Upper lobe of left lung (tissue), 6 donors: ENCODE results near the gene NRXN3. TPM values are rescaled to one million over a fixed set of nuclear protein-coding genes. Genes with fewer than 3 reads are reported as not detected.

ENCODE experiments used
- ATAC-seq, 2 donors: fragments of 200-7000 bp; cut with Tn5 transposase; one replicate each; pipeline ENCODE4 v1.9.1; 2022; ENCODE audit warnings: mild to moderate bottlenecking in 2 of 2, moderate library complexity in 2 of 2; ENCODE audit not compliant: low FRiP score in 2 of 2
- DNase-seq, 2 donors: peaks; one replicate each; pipeline ENCODE4 v3.0.0-alpha.2; 2019 to 2020
- H3K27ac ChIP-seq, 4 donors: fragments of 200-600 bp; sonication (generic); one replicate each; pipeline ENCODE4 v1.5.1; 2016 to 2019
- H3K27me3 ChIP-seq, 4 donors: fragments of 200-600 bp; sonication (generic); one replicate each; pipeline ENCODE4 v1.5.1; 2017 to 2019
- H3K36me3 ChIP-seq, 4 donors: fragments of 200-600 bp; sonication (generic); one replicate each; pipeline ENCODE4 v1.5.1; 2016 to 2019
- H3K4me1 ChIP-seq, 4 donors: fragments of 200-600 bp; sonication (generic); one replicate each; pipeline ENCODE4 v1.5.1; 2018 to 2019
- H3K4me3 ChIP-seq, 4 donors: fragments of 200-600 bp; sonication (generic); one replicate each; pipeline ENCODE4 v1.5.1; 2017 to 2019; ENCODE audit warnings: mild to moderate bottlenecking in 2 of 4, moderate library complexity in 1 of 4
- H3K9me3 ChIP-seq, 4 donors: fragments of 200-600 bp; sonication (generic); one replicate each; pipeline ENCODE4 v1.5.1; 2018 to 2019
- EP300 ChIP-seq, 4 donors: sonication (generic); formaldehyde crosslinking; IDR thresholded peaks; one replicate each; pipeline ENCODE4 v1.5.1; 2017; ENCODE audit warnings: antibody characterized with exemption in 4 of 4, control low read depth in 2 of 4
- POLR2A ChIP-seq, 4 donors: fragments of 450-650 bp; IDR thresholded peaks; one replicate each; pipeline ENCODE4 v1.5.1; 2016 to 2017; ENCODE audit warnings: antibody characterized with exemption in 4 of 4, mild to moderate bottlenecking in 2 of 4
- POLR2AphosphoS5 ChIP-seq, 2 donors: sonication (generic); formaldehyde crosslinking; IDR thresholded peaks; one replicate each; pipeline ENCODE4 v1.5.1; 2017; ENCODE audit warnings: antibody characterized with exemption in 2 of 2
- WGBS, 2 donors: methylation state at CpG; one replicate each; pipeline ENCODE4 v1.1.5; 2017 to 2018; 5-methylcytosine and 5-hydroxymethylcytosine counted together
- total RNA-seq, 6 donors: library from RNA; depleted of rRNA in 4 of 6; stranded (reverse); fragments of >200 nt in 4 of 6; gene quantifications; one replicate each; pipeline versions ENCODE4 v1.1.0 to v1.2.1, GENCODE V29; 2016 to 2021
- TF ChIP-seq, protein P1 (sequence below), 6 experiments: fragments of 450-650 bp in 4 of 6; fragments of 200-600 bp in 2 of 6; sonication (generic) in 2 of 6; IDR thresholded peaks; one replicate each; pipeline ENCODE4 v1.5.1; 2016 to 2019; ENCODE audit warnings: antibody characterized with exemption in 6 of 6
- donor health status: DM: no; HTN: no; CAD: no; lungs with moderate emphysema.
- donor health status: DM: no; HTN: yes; CAD: no; lungs with severe emphysema.

The NRXN3 gene
- total RNA-seq, 6 donors from 2014 or later = 4.4 to 14.9 (median 7.2) TPM

DNA sequence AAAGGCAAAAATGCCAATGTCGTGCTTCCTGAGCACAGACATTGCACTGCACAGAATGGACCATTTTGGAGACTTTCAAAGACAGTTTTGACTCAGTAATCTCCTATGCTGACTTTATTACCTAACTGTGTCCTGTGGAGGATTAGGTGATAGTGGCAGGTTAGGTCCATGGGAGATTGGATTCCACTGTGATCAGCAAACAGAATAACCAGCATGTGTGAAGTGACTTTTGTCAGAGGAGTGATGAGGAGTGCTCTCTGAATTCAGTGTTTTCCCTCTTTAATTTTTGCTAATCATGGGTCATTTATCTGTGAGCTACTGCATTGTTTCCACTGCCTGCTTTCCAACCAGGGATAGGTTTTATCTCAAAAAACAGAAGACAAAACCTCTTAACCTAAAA, 1378.7 kb downstream of the NRXN3 start:
- Histone ChIP-seq H3K4me1 (no peaks in the 10 kb centered on the region), H3K4me3 (no peak overlapping the region), H3K27ac (no peak overlapping the region), H3K36me3 (no peaks in the 10 kb centered on the region), H3K27me3 (no peaks in the 10 kb centered on the region), H3K9me3 (no peaks in the 10 kb centered on the region)
- ATAC-seq = no peak
- WGBS, 2 donors = 55 to 94% methylated on average over 1 of the region's 1 CpG
- TF ChIP-seq EP300 (IDR thresholded peaks at IDR 0.05) = no peak
- no peak for TF ChIP-seq POLR2A (IDR thresholded peaks at IDR 0.05)
- TF ChIP-seq, protein P1, sequence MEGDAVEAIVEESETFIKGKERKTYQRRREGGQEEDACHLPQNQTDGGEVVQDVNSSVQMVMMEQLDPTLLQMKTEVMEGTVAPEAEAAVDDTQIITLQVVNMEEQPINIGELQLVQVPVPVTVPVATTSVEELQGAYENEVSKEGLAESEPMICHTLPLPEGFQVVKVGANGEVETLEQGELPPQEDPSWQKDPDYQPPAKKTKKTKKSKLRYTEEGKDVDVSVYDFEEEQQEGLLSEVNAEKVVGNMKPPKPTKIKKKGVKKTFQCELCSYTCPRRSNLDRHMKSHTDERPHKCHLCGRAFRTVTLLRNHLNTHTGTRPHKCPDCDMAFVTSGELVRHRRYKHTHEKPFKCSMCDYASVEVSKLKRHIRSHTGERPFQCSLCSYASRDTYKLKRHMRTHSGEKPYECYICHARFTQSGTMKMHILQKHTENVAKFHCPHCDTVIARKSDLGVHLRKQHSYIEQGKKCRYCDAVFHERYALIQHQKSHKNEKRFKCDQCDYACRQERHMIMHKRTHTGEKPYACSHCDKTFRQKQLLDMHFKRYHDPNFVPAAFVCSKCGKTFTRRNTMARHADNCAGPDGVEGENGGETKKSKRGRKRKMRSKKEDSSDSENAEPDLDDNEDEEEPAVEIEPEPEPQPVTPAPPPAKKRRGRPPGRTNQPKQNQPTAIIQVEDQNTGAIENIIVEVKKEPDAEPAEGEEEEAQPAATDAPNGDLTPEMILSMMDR (IDR thresholded peaks at IDR 0.05) = no peak
- TF ChIP-seq POLR2AphosphoS5 (IDR thresholded peaks at IDR 0.05) = no peak
- no peak for DNase-seq

DNA sequence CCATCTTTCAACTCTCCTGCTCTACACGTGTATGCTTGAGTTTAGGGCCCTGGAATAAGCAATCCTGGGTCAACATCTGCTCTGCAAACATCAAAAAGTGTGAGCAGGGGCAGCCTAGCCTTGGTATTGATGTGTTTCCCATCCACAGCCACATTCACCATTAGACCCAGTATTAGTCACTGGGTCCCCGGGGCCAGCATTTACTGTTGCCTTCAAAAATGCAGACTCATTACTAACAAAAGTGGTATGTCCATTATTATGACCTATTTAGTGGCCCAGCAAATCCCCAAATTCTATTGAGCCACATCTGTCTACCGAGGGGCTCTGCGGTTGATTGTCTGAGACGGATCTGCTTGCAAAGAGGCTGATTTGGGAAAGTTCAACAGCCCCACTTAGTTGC, 1379.3 kb downstream of the NRXN3 start:
- H3K4me3 ChIP-seq = no peak overlapping the region
- TF ChIP-seq POLR2AphosphoS5 (IDR thresholded peaks at IDR 0.05) (no peak), EP300 (IDR thresholded peaks at IDR 0.05) (no peak), POLR2A (IDR thresholded peaks at IDR 0.05) (no peak)
- TF ChIP-seq, protein P1 (IDR thresholded peaks at IDR 0.05) = no peak
- no peak for DNase-seq
- no peaks in the 10 kb centered on the region for H3K36me3 ChIP-seq
- no peaks in the 10 kb centered on the region for H3K9me3 ChIP-seq
- no peak overlapping the region for H3K27ac ChIP-seq
- H3K4me1 ChIP-seq = no peaks in the 10 kb centered on the region
- H3K27me3 ChIP-seq = no peaks in the 10 kb centered on the region
- WGBS, 2 donors = 78 to 90% methylated on average over 5 of the region's 5 CpGs
- ATAC-seq = peak in 1 of 2 donors; percentile 53

DNA sequence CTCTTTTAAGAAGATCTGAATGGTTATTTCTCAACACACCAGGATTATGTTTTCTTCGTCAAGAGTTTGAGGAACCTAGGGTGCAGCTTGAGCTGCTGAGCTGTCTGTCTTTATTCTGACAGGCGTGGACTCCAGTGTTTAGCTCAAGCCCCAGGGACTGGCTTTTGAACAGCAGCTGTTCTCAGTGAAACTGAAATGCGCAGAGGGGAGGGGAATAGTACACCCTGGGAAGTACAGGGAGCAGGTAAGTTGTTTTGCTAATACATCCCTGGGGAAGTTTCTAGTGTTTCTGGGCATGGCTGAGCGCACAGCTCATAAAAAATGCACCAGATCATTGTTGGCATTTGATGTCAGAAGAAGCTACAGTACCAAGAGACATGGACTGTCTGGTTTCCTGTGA, 1381.3 kb downstream of the NRXN3 start:
- H3K4me3 ChIP-seq = no peak overlapping the region
- no peaks in the 10 kb centered on the region for H3K27me3 ChIP-seq
- no peaks in the 10 kb centered on the region for H3K36me3 ChIP-seq
- DNase-seq = no peak
- no peak overlapping the region for H3K27ac ChIP-seq
- no peak for ATAC-seq
- H3K9me3 ChIP-seq = no peaks in the 10 kb centered on the region
- no peaks in the 10 kb centered on the region for H3K4me1 ChIP-seq
- 73 to 84% methylated on average over 4 of the region's 4 CpGs for WGBS, 2 donors
- TF ChIP-seq EP300 (IDR thresholded peaks at IDR 0.05) = no peak
- TF ChIP-seq, protein P1 (IDR thresholded peaks at IDR 0.05) = no peak
- TF ChIP-seq POLR2AphosphoS5 (IDR thresholded peaks at IDR 0.05) = no peak
- no peak for TF ChIP-seq POLR2A (IDR thresholded peaks at IDR 0.05)

DNA sequence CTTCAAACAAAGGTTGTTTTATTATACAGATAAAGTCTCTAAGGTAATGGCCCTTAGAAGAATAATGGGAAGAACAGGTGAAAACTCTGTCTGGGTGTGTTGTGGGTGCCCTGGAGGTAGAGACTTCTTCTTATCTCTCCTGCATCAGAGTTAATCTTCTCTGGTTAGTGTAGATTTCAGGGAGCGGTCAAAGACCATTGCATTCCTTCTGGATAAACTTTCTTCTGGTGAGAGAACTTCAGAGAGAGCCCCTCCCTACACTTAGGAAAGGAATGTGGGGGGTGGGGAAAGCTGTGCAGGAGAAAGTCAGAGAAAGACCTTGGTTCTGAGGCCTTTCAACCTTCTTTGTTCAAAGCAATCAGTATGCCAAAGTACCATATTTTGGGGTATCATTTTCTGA, 1382.6 kb downstream of the NRXN3 start:
- no peak for ATAC-seq

DNA sequence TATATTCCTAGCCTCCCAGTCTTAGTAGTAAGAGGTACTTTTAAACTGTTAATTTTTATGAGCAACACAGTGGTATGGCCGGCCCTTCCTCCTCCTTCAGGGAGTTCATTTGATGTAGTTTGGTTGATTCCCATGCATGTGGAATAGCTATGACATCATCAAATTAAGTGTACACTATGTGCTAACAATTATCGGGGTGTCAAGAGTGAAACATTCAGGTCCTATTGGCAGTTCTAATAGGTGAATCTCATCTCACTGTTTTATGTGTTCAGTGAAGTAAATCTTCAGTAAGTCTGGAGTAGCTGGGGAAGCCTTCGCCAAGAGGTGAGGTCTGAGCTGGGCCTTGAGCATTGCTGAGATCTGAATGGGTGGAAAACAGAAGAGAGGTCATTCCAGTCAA, 1384.6 kb downstream of the NRXN3 start:
- DNase-seq = no peak
- TF ChIP-seq, protein P1 (IDR thresholded peaks at IDR 0.05) = no peak
- TF ChIP-seq EP300 (IDR thresholded peaks at IDR 0.05) = no peak
- TF ChIP-seq POLR2A (IDR thresholded peaks at IDR 0.05) = no peak
- TF ChIP-seq POLR2AphosphoS5 (IDR thresholded peaks at IDR 0.05) = no peak

More for the DNA sequence above, 1382.6 kb downstream of the NRXN3 start:
- H3K9me3 ChIP-seq = no peaks in the 10 kb centered on the region
- no peaks in the 10 kb centered on the region for H3K27me3 ChIP-seq
- TF ChIP-seq, protein P1 (IDR thresholded peaks at IDR 0.05) = no peak
- TF ChIP-seq POLR2AphosphoS5 (IDR thresholded peaks at IDR 0.05) (no peak), POLR2A (IDR thresholded peaks at IDR 0.05) (no peak), EP300 (IDR thresholded peaks at IDR 0.05) (no peak)
- H3K4me1 ChIP-seq = no peaks in the 10 kb centered on the region
- no peak overlapping the region for H3K4me3 ChIP-seq
- WGBS, 2 donors = 60 to 83% methylated on average over 1 of the region's 1 CpG
- H3K36me3 ChIP-seq = no peaks in the 10 kb centered on the region
- DNase-seq = peak in 1 of 2 donors; percentile 23
- H3K27ac ChIP-seq = no peak overlapping the region

More for the DNA sequence above, 1384.6 kb downstream of the NRXN3 start:
- H3K27ac ChIP-seq = no peak overlapping the region
- no peaks in the 10 kb centered on the region for H3K36me3 ChIP-seq
- no peaks in the 10 kb centered on the region for H3K9me3 ChIP-seq
- H3K4me1 ChIP-seq = no peaks in the 10 kb centered on the region
- WGBS, 2 donors = 88 to 91% methylated on average over 3 of the region's 3 CpGs
- no peak overlapping the region for H3K4me3 ChIP-seq
- no peak for ATAC-seq
- H3K27me3 ChIP-seq = no peaks in the 10 kb centered on the region
